SJSA1 (cell line): Measurements from ENCODE around the gene NKD1. TPM values are rescaled to one million over a fixed set of nuclear protein-coding genes. Genes with fewer than 3 reads are reported as not detected.
"Not testable (repeated sequence)": the region's sequence is repeated elsewhere in the genome, so short reads cannot be mapped to it uniquely, and the experiment has no call there.

ENCODE experiments used
- DNase-seq, 2 experiments: peaks; one replicate each; pipeline ENCODE4 v3.0.0-alpha.2; 2015 to 2020; ENCODE audit warnings: low spot score in 2 of 2, low read depth in 1 of 2
- H3K27ac ChIP-seq: fragments of 250-450 bp; sonication (Bioruptor Pico); 2 replicates; pipeline ENCODE4 v1.5.1; 2020; ENCODE audit warnings: mild to moderate bottlenecking, moderate library complexity
- H3K27me3 ChIP-seq: fragments of 250-450 bp; sonication (Bioruptor Pico); replicated peaks from 2 replicates; pipeline ENCODE4 v1.5.1; 2020; ENCODE audit warnings: mild to moderate bottlenecking, moderate library complexity
- H3K36me3 ChIP-seq: fragments of 250-450 bp; sonication (Bioruptor Pico); 2 replicates; pipeline ENCODE4 v1.5.1; 2020; ENCODE audit warnings: mild to moderate bottlenecking
- H3K4me1 ChIP-seq: fragments of 250-450 bp; sonication (Bioruptor Pico); replicated peaks from 2 replicates; pipeline ENCODE4 v1.6.1; 2021; ENCODE audit warnings: mild to moderate bottlenecking
- H3K4me3 ChIP-seq: fragments of 250-450 bp; sonication (Bioruptor Pico); 2 replicates; pipeline ENCODE4 v1.5.1; 2020; ENCODE audit warnings: mild to moderate bottlenecking
- H3K9me3 ChIP-seq: fragments of 250-450 bp; sonication (Bioruptor Pico); replicated peaks from 2 replicates; pipeline ENCODE4 v1.5.1; 2020; ENCODE audit warnings: mild to moderate bottlenecking
- total RNA-seq: library from RNA; depleted of rRNA; stranded (reverse); fragments of >200 nt; shearing (Covaris generic); gene quantifications from 2 replicates; pipeline ENCODE4 v1.2.3, GENCODE V29; 2014; rRNA removed

Gene NKD1, protein sequence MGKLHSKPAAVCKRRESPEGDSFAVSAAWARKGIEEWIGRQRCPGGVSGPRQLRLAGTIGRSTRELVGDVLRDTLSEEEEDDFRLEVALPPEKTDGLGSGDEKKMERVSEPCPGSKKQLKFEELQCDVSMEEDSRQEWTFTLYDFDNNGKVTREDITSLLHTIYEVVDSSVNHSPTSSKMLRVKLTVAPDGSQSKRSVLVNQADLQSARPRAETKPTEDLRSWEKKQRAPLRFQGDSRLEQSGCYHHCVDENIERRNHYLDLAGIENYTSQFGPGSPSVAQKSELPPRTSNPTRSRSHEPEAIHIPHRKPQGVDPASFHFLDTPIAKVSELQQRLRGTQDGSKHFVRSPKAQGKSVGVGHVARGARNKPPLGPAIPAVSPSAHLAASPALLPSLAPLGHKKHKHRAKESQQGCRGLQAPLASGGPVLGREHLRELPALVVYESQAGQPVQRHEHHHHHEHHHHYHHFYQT
- 0.06 and 0.42 TPM in 2 replicates for total RNA-seq

- peaks cover 19% of the 10 kb centered on the region for H3K27me3 ChIP-seq
- no peaks in the 10 kb centered on the region for H3K9me3 ChIP-seq
- H3K36me3 ChIP-seq, result no peaks in the 10 kb centered on the region
- no peak within 1 kb of the TSS for H3K27ac ChIP-seq
- peak within 1 kb of the TSS; percentile 60 for H3K4me3 ChIP-seq
- peaks cover 5% of the 10 kb centered on the region for H3K4me1 ChIP-seq
- peak; percentile 35 to 61 for DNase-seq
Measured at GRCh38 chr16:50548125-50548908, at the start of gene NKD1. NKD1 (plus strand) TSS chr16:50548396; CDS start chr16:50548554, 158 bp downstream.

GRCh38 chr16:50498431-50499155 is 49.6 kb upstream of the NKD1 start:
- Histone ChIP-seq H3K4me1 (no peaks in the 10 kb centered on the region), H3K9me3 (no peaks in the 10 kb centered on the region), H3K27ac (no peak overlapping the region), H3K36me3 (no peaks in the 10 kb centered on the region), H3K4me3 (no peak overlapping the region), H3K27me3 (no peaks in the 10 kb centered on the region)
- DNase-seq, result no peak

GRCh38 chr16:50499254-50499653 is 48.9 kb upstream of the NKD1 start:
- DNase-seq, result no peak
- H3K27me3 ChIP-seq, result no peaks in the 10 kb centered on the region
- H3K27ac ChIP-seq, result no peak overlapping the region
- H3K36me3 ChIP-seq, result no peaks in the 10 kb centered on the region
- H3K4me3 ChIP-seq, result no peak overlapping the region
- H3K9me3 ChIP-seq, result no peaks in the 10 kb centered on the region
- no peaks in the 10 kb centered on the region for H3K4me1 ChIP-seq

- Histone ChIP-seq H3K27ac (no peak overlapping the region), H3K36me3 (no peaks in the 10 kb centered on the region), H3K9me3 (no peaks in the 10 kb centered on the region), H3K4me3 (no peak overlapping the region), H3K27me3 (no peaks in the 10 kb centered on the region; the same call in 1 of the 2 replicates), H3K4me1 (no peaks in the 10 kb centered on the region)
- DNase-seq, result no peak
Measured at GRCh38 chr16:50500171-50500874, 47.9 kb upstream of the NKD1 start.

- H3K4me3 ChIP-seq, result no peak overlapping the region
- no peak overlapping the region for H3K27ac ChIP-seq
- no peaks in the 10 kb centered on the region for H3K4me1 ChIP-seq
Measured at GRCh38 chr16:50501251-50501650, 46.9 kb upstream of the NKD1 start.

GRCh38 chr16:50501986-50502615 is 46.1 kb upstream of the NKD1 start:
- H3K27ac ChIP-seq, result no peak overlapping the region
- no peak overlapping the region for H3K4me3 ChIP-seq
- H3K9me3 ChIP-seq, result no peaks in the 10 kb centered on the region
- H3K4me1 ChIP-seq, result no peaks in the 10 kb centered on the region
- no peaks in the 10 kb centered on the region; the same call in 1 of the 2 replicates for H3K27me3 ChIP-seq
- no peak for DNase-seq
- H3K36me3 ChIP-seq, result no peaks in the 10 kb centered on the region

More at GRCh38 chr16:50501251-50501650, 46.9 kb upstream of the NKD1 start:
- no peak for DNase-seq
- no peaks in the 10 kb centered on the region; the same call in 1 of the 2 replicates for H3K27me3 ChIP-seq
- H3K36me3 ChIP-seq, result no peaks in the 10 kb centered on the region
- H3K9me3 ChIP-seq, result no peaks in the 10 kb centered on the region

DNA sequence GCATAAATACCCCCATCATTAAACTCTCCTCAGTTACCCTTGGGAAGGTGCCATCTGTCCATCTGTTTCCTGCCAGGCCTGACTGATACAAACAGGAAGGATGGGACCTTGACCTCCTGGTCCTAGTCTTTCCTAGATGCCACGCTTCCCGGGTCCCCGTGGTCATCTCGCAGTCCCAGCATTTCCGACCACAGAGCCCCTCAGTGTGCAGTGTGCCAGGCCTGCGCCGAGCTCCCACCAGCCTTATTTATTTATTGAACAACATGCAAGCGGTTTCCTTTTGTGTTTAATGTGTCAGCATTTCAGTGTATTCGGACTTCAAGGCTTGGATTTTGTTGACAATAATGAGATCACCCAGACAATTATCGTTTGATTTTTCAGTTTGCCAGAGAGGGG is 45.6 kb upstream of the NKD1 start:
- no peak for DNase-seq
- Histone ChIP-seq H3K36me3 (no peaks in the 10 kb centered on the region), H3K27me3 (no peaks in the 10 kb centered on the region; the same call in 1 of the 2 replicates), H3K27ac (no peak overlapping the region), H3K4me1 (no peaks in the 10 kb centered on the region), H3K4me3 (no peak overlapping the region), H3K9me3 (no peaks in the 10 kb centered on the region)

GRCh38 chr16:50503868-50504531 is 44.2 kb upstream of the NKD1 start:
- DNase-seq, H3K4me1 ChIP-seq, H3K27me3 ChIP-seq, H3K9me3 ChIP-seq, H3K4me3 ChIP-seq, H3K27ac ChIP-seq, H3K36me3 ChIP-seq: not testable (repeated sequence)

DNA sequence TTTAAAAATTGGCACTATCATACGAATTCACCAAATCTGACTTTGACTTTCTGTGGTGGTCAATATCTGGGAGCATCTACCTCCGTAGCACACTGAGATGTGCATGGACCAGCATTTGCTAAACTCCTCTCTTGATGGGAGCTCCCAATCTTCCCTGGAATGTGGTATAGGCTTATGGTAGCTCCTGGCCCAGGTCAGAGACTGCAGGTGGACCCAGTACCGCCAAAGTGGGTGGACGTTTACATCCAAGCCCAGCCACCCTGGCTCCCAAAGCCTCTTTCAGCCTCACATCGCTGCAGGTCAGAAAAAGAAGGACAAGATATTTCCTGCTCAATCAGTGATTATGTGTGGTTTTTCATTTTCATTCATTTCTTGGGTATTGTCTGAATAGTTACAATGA is 43.1 kb upstream of the NKD1 start:
- Histone ChIP-seq H3K9me3 (no peaks in the 10 kb centered on the region), H3K27ac (no peak overlapping the region), H3K36me3 (no peaks in the 10 kb centered on the region), H3K27me3 (no peaks in the 10 kb centered on the region; the same call in 1 of the 2 replicates), H3K4me1 (no peaks in the 10 kb centered on the region), H3K4me3 (no peak overlapping the region)
- DNase-seq, result no peak

DNA sequence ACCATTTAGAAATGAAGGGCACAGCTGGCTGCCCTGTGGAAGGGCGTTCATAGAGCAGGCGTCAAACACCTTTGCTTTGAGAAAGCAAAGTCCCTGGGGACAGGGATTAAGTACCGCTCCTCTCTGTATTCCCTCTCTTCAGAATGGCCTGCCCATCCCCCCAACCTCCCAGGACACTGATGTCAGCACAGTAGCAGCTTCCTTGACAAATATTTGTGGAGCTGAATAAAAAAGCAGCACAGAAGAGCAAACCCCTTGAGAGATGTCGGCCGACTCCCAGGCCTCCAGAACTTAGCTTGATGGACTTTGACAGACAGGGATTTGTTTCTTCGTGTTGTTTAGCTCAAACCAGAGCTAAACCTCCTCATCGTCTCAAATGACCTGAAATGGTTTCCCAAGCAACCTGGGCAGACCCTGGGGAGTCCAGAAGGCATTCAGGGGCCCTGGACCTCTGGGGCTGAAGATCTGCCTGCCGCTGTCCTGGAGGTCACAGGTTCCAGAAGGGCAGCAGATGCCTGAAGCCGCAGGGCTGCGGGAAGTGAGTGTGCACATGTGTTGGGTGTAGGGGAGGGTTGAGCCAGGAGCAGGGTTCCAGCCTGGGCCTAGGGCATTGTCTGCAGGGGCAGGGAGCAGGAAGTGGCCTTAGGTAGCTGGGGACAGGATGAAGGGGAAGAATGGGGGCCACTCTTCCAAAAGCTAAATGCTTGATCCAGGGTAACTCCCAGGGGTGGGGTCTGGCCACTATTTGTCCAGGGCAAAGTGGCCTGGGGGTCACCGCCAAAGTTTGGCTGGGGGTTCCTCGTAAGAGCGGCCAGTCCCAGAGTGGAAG is 42.3 kb upstream of the NKD1 start:
- no peak overlapping the region for H3K4me3 ChIP-seq
- H3K4me1 ChIP-seq, result no peaks in the 10 kb centered on the region
- no peaks in the 10 kb centered on the region for H3K36me3 ChIP-seq
- DNase-seq, result no peak
- H3K27ac ChIP-seq, result no peak overlapping the region
- no peaks in the 10 kb centered on the region; the same call in 1 of the 2 replicates for H3K27me3 ChIP-seq
- H3K9me3 ChIP-seq, result no peaks in the 10 kb centered on the region

GRCh38 chr16:50506543-50506937 is 41.7 kb upstream of the NKD1 start:
- H3K27me3 ChIP-seq, result no peaks in the 10 kb centered on the region; the same call in 1 of the 2 replicates
- no peak for DNase-seq
- no peak overlapping the region for H3K4me3 ChIP-seq
- H3K36me3 ChIP-seq, result no peaks in the 10 kb centered on the region
- no peak overlapping the region for H3K27ac ChIP-seq
- H3K4me1 ChIP-seq, result no peaks in the 10 kb centered on the region
- no peaks in the 10 kb centered on the region for H3K9me3 ChIP-seq

GRCh38 chr16:50507397-50507796 is 40.8 kb upstream of the NKD1 start:
- Histone ChIP-seq H3K36me3 (no peaks in the 10 kb centered on the region), H3K4me1 (no peaks in the 10 kb centered on the region)

More at GRCh38 chr16:50507397-50507796, 40.8 kb upstream of the NKD1 start:
- Histone ChIP-seq H3K4me3 (no peak overlapping the region), H3K9me3 (no peaks in the 10 kb centered on the region), H3K27me3 (no peaks in the 10 kb centered on the region; the same call in 1 of the 2 replicates), H3K27ac (no peak overlapping the region)
- no peak for DNase-seq
